GM21529 (cell line): ENCODE measurements around the gene CHPF.

ENCODE experiments used
- ATAC-seq: cut with Tn5 transposase; IDR thresholded peaks from one replicate; pipeline ENCODE4 v1.9.1; 2021; ENCODE audit not compliant: unreplicated experiment

The CHPF gene

GRCh38 chr2:219553168-219553417 is 9.5 kb upstream of the CHPF start:
- ATAC-seq = no peak

GRCh38 chr2:219552382-219553167 is 9.0 kb upstream of the CHPF start:
- peak; percentile 95 for ATAC-seq

- peak; percentile 29 for ATAC-seq
These were observed 8.1 kb upstream of the CHPF start for GRCh38 chr2:219551441-219552381.

GRCh38 chr2:219549619-219550018 is 6.0 kb upstream of the CHPF start:
- ATAC-seq = no peak

- ATAC-seq = no peak
These were observed 5.4 kb upstream of the CHPF start for GRCh38 chr2:219548990-219549389.

GRCh38 chr2:219547621-219548020 is 4.0 kb upstream of the CHPF start:
- ATAC-seq = no peak

- ATAC-seq = no peak
These were observed 2.3 kb upstream of the CHPF start for GRCh38 chr2:219545943-219546352.

- ATAC-seq = no peak
These were observed 1.8 kb upstream of the CHPF start for GRCh38 chr2:219545295-219545942.

- no peak for ATAC-seq
These were observed 958 bp upstream of the CHPF start for GRCh38 chr2:219544567-219544966.

- ATAC-seq = peak; percentile 37
These were observed 546 bp downstream of the CHPF start for GRCh38 chr2:219542931-219543595.

GRCh38 chr2:219541611-219542180 is 1.9 kb downstream of the CHPF start:
- ATAC-seq = peak; percentile 46

GRCh38 chr2:219540784-219541504 is 2.7 kb downstream of the CHPF start:
- ATAC-seq = no peak

GRCh38 chr2:219539926-219540678 is 3.5 kb downstream of the CHPF start:
- no peak for ATAC-seq

GRCh38 chr2:219538956-219539788 is 4.4 kb downstream of the CHPF start:
- no peak for ATAC-seq

- ATAC-seq = no peak
These were observed 5.1 kb downstream of the CHPF start for GRCh38 chr2:219538504-219538951.

- ATAC-seq = no peak
These were observed 5.7 kb downstream of the CHPF start for GRCh38 chr2:219537657-219538488.

- ATAC-seq = no peak
These were observed 6.6 kb downstream of the CHPF start for GRCh38 chr2:219536967-219537366.

GRCh38 chr2:219536425-219536824 is 7.2 kb downstream of the CHPF start:
- ATAC-seq = no peak
